Stimulated activated CD8-positive, alpha-beta memory T cell treated with anti-CD3 and anti-CD28 coated beads, Interleukin-2, amount 100 ng/mL, for 1 hour (primary cell): ENCODE data around the gene CACNA1G.

Source experiments
- DNase-seq, 2 donors: peaks; one replicate each; pipeline ENCODE4 v3.0.0-alpha.2; 2020; ENCODE audit warnings: low read depth in 2 of 2

CACNA1G gene

DNA sequence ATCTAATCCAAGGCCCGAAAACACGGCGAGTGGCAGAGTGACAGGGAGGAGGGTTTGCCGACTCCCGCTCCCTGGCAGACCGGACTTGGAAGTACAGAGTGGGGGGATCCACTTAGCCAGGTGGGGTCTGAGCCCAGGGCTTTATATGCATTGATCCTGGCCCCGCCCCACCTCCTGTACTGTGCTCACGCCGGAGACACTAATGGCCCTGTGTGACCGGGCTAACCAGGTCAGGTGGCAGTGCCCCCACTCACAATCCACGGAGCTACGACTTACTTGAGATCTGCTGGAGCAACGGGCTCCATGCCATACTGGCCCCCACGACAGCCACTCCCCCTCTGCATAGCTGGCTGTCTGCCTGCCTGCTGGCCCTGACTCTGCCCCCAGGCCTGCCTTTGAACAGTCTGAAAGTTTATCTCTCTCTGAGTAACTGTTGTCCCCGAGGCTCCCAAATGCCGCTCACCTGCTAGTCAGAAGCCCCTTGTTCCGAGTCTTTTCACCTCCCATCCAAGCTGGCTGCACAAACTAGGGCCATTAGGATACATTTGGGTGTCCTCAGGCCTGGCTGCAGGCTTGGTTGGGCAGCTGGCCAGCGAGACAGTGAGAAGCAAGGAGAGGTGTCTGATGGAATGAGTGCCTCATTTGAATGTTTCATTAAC, 28.0 kb downstream of the CACNA1G start:
- no peak for DNase-seq

DNA sequence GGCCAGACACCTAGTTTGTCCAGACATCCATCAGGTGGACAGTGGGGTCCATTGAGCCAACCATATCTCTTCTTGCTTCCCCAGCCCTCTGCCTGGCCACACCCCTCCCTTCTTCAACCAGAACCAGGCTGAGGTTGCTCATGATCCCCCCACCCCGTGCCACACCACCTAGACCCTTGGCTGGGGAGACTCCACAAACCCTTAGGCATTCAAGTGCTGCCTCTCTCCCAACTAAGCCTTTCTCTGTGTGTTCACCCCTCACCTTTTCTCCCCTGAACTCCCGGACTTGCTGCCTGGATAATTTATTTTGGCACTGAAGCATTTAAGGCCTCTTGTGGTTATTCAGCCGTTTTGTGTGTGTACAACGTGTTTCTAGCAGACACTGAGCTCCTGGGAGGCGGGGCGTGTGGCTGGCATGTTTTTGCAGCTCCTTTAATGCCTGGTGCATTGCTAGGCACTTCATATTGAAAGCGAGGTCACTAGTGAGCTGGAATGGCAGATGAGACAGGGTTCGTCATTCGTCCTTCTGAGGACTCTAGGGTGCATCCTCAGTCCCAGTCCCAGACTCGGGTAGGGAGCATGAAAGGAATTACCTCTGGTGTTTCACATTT, 28.7 kb downstream of the CACNA1G start:
- DNase-seq = no peak

DNA sequence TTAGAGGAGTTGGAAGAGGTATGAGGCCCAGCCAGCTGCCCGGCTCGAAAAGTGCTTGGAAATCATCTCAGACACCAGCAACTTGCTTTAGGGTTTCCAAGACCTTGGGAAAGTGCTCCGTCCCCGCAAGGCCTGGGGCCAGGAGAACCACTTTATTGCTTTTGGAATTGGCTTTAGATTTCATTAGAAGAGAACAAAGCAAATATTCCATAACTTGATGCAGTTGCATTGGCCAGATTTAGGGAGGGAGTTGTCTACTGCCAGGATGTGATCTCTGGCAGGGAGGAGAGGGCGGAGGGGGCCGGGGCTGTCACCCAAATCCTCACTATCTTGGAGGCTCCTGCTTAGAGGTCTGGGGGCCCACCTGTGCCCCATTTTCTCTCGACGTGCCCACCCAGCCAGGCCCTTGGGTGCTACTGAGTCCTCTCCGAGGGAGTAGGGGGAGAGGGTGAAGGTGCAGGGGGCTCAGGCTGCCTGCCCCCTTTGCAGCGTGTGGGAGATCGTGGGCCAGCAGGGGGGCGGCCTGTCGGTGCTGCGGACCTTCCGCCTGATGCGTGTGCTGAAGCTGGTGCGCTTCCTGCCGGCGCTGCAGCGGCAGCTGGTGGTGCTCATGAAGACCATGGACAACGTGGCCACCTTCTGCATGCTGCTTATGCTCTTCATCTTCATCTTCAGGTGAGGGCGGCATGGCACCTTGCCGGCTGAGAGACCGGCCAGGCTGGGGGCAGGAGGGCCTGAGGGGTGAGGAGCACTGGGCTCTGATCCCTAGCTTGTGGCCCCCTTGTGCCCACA, 30.6 kb downstream of the CACNA1G start:
- no peak for DNase-seq

- DNase-seq = no peak
Observed at GRCh38 chr17:50593321-50593720, 32.8 kb downstream of the CACNA1G start.

- DNase-seq = no peak
Observed at GRCh38 chr17:50594128-50594823, 33.8 kb downstream of the CACNA1G start.

- DNase-seq = no peak
Observed at GRCh38 chr17:50594892-50595291, 34.4 kb downstream of the CACNA1G start.

DNA sequence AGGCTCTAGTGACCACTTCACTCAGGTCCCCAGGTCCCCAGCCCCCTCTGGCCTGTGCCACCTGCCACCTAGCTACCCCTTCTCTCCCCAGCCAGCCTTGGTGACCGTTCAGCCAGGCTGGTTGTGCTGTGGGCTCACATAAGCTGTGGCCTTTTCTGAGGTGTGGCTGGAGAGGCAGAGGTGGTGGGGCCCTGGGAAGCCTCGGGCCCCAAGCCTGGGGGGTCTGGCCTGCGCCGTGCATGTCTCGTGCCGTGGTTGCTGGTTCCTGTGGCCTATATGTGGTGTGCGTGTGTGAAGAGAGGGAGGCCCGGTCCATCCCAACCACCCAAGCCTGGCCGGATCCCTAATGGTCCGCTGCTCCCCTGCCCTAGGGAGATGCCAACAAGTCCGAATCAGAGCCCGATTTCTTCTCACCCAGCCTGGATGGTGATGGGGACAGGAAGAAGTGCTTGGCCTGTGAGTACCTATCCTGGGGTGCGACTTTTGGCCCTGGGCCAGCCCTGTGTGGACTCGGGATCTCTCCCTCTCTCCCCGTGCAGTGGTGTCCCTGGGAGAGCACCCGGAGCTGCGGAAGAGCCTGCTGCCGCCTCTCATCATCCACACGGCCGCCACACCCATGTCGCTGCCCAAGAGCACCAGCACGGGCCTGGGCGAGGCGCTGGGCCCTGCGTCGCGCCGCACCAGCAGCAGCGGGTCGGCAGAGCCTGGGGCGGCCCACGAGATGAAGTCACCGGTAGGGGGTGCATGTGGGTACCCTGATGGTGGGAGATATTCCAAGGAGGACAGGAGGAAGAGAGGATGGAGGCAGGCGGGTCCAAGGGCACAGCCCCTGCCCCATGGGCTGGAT, 35.9 kb downstream of the CACNA1G start:
- DNase-seq = no peak

GRCh38 chr17:50598487-50598886, 38.0 kb downstream of the CACNA1G start:
- no peak for DNase-seq

DNA sequence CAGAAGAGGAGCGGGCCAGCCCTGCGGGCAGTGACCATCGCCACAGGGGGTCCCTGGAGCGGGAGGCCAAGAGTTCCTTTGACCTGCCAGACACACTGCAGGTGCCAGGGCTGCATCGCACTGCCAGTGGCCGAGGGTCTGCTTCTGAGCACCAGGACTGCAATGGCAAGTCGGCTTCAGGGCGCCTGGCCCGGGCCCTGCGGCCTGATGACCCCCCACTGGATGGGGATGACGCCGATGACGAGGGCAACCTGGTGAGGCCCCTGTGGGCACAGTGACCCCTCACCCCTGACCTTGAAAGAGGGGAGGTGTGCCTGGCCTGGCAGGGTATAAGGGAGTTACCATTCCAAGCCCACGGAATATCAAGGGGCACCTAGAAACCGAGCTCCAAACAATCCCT, 39.1 kb downstream of the CACNA1G start:
- no peak for DNase-seq

- no peak for DNase-seq
Observed at GRCh38 chr17:50601823-50602375, 41.4 kb downstream of the CACNA1G start.

GRCh38 chr17:50602836-50603235, 42.3 kb downstream of the CACNA1G start:
- DNase-seq = no peak

GRCh38 chr17:50603340-50603739, 42.8 kb downstream of the CACNA1G start:
- no peak for DNase-seq

DNA sequence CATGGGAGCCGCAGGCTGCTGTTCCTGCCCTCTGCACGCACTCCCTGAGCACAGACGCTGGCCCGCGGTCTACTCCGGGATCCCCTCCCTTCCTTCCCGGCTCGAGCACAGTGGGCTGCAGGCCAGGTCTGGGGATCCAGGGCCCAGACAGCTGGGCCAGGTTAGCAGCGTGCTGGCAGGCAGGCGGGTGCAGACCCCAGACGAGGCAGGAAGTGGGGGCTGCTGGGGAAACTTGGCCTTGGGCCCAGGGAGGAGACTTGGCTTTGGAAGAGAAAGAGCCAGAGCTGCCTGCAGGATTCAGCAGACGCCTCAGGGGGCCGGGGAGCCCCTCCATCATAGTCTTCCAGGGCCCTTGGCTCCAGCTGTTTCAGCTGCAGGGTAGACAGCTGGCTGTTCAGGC, 44.0 kb downstream of the CACNA1G start:
- DNase-seq = no peak

GRCh38 chr17:50605429-50605828, 44.9 kb downstream of the CACNA1G start:
- no peak for DNase-seq

- no peak for DNase-seq
Observed at GRCh38 chr17:50607522-50608175, 47.1 kb downstream of the CACNA1G start.

DNA sequence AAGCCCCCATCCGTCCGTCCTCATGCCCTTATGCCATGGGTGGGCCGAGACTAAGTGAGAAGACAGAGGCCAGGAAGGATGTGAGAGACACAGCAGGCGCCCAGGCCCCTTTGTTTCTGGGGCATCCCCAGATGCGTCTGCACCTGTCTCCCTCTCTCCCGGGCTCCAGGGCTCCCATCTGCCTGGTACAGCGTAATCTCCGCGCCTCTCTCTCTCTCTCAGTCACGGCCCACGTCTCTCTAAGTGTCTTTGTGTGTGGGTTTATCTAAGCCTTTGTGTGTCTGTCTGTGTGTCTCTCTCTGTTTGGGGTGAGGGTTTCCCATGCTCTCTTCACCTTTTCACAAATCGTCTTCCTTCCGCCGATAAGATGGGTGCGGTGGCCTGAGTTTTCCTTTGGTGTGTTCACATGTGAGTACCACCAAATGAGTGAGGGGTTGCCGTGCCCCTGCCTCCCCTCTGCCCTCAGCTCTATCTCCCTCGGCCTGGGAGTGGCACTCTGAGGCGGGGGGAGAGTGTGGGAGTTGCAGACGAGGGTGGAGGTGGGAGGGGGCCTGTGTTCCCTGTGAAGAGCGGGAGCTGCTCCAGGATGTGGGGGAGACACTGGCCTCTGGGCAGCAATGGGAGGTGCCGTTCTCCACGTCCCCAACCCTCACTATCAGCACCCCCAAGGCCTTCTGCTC, 48.3 kb downstream of the CACNA1G start:
- DNase-seq = no peak

GRCh38 chr17:50609380-50610074, 49.0 kb downstream of the CACNA1G start:
- no peak for DNase-seq

DNA sequence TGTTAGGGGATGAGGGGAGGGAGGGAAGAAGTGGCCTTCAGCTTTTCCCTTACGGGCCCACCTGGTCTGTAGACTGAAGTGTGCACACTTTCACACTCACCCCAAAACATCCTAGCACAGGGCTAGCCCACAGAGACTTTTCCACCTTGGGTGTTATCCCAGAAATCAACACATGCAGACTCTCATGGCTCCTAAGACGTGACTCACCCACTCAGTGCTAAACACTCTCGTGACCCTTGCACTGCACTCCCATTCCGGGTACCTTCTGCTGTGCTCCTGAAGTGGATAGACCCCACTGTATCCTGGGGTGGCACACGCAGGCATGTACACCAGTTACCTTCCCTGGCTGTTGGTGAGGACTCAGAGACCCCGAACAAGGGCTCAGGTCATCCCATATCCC, 51.1 kb downstream of the CACNA1G start:
- DNase-seq = no peak

- no peak for DNase-seq
Observed at GRCh38 chr17:50612281-50612680, 51.8 kb downstream of the CACNA1G start.
